Adrenal gland (tissue), 5 donors: ENCODE data around the gene MICB.

Experiments used
- CTCF ChIP-seq, 6 experiments: fragments of 450-650 bp in 4 of 6; fragments of 200-600 bp in 2 of 6; sonication (generic) in 1 of 6; IDR thresholded peaks; 1 replicate in 5 of 6; 2 replicates in 1 of 6; pipeline versions ENCODE4 v1.5.1 to v1.8.0; 2016 to 2021; ENCODE audit warnings: antibody characterized with exemption in 6 of 6, mild to moderate bottlenecking in 2 of 6, moderate library complexity in 1 of 6
- POLR2A ChIP-seq, 2 donors: fragments of 450-650 bp; IDR thresholded peaks; one replicate each; pipeline ENCODE4 v1.6.1; 2017; ENCODE audit warnings: antibody characterized with exemption in 2 of 2, mild to moderate bottlenecking in 2 of 2, moderate library complexity in 1 of 2
- donor health status: DM: no; HTN: no; CAD: no.

- TF ChIP-seq POLR2A (IDR thresholded peaks at IDR 0.05), result no peak
- no peak for TF ChIP-seq CTCF (IDR thresholded peaks at IDR 0.05)
Measured at GRCh38 chr6:31480574-31480973, 17.4 kb upstream of the MICB start.
